Fibroblast of lung (primary cell): ENCODE results near the gene UTP4. TPM values are rescaled to one million over a fixed set of nuclear protein-coding genes. Genes with fewer than 3 reads are reported as not detected.

Experiments
- DNase-seq, 2 donors: peaks; one replicate each; pipeline versions ENCODE4 v3.0.0 to v3.0.0-alpha.2; 2010; ENCODE audit warnings: low read depth in 2 of 2
- H2AFZ ChIP-seq: 2 replicates; pipeline ENCODE4 v1.5.1; 2012; ENCODE audit warnings: low read length, control low read depth, inconsistent platforms
- H3K27ac ChIP-seq: 2 replicates; pipeline ENCODE4 v1.5.1; 2011; ENCODE audit warnings: low read length, control low read depth; ENCODE audit not compliant: insufficient read depth
- H3K27me3 ChIP-seq: 2 replicates; pipeline ENCODE4 v1.5.1; 2011; ENCODE audit warnings: mild to moderate bottlenecking, low read length; ENCODE audit not compliant: control insufficient read depth, insufficient read depth
- H3K36me3 ChIP-seq: 2 replicates; pipeline ENCODE4 v1.5.1; 2011; ENCODE audit warnings: low read length; ENCODE audit not compliant: control insufficient read depth, insufficient read depth
- H3K4me1 ChIP-seq: 2 replicates; pipeline ENCODE4 v1.5.1; 2011; ENCODE audit warnings: low read length; ENCODE audit not compliant: control insufficient read depth, insufficient read depth; ENCODE audit errors: extremely low read depth
- H3K4me2 ChIP-seq: 2 replicates; pipeline ENCODE4 v1.5.1; 2011; ENCODE audit warnings: low read length, control low read depth; ENCODE audit not compliant: insufficient read depth; ENCODE audit errors: extremely low read depth
- H3K4me3 ChIP-seq, 4 experiments: fragments of 200-600 bp in 1 of 4; sonication (generic) in 1 of 4; replicated peaks in 1 of 4; 2 replicates each; pipeline ENCODE4 v1.5.1; 2011 to 2016; ENCODE audit warnings: low read length in 4 of 4, low read depth in 3 of 4, mild to moderate bottlenecking in 3 of 4, control low read depth in 2 of 4, inconsistent platforms in 1 of 4, mixed read lengths in 1 of 4; ENCODE audit not compliant: insufficient read depth in 1 of 4; ENCODE audit errors: control extremely low read depth in 1 of 4
- H3K79me2 ChIP-seq: 2 replicates; pipeline ENCODE4 v1.5.1; 2012; ENCODE audit warnings: mild to moderate bottlenecking, low read length, inconsistent platforms; ENCODE audit not compliant: control insufficient read depth, insufficient read depth
- H3K9ac ChIP-seq: 2 replicates; pipeline ENCODE4 v1.5.1; 2011; ENCODE audit warnings: mild to moderate bottlenecking, low read length, control low read depth; ENCODE audit not compliant: insufficient read depth
- H3K9me3 ChIP-seq: 2 replicates; pipeline ENCODE4 v1.5.1; 2012; ENCODE audit warnings: low read depth, low read length; ENCODE audit not compliant: control insufficient read depth, insufficient read depth
- H4K20me1 ChIP-seq: 2 replicates; pipeline ENCODE4 v1.5.1; 2011; ENCODE audit warnings: low read length; ENCODE audit not compliant: control insufficient read depth, insufficient read depth; ENCODE audit errors: extremely low read depth
- EZH2 ChIP-seq: IDR thresholded peaks from 2 replicates; pipeline ENCODE4 v1.5.1; 2012; ENCODE audit warnings: low read length, control low read depth, mild to moderate bottlenecking; ENCODE audit errors: missing control alignments
- polyA plus RNA-seq, 2 donors: library from polyadenylated mRNA; depleted of rRNA in 1 of 2; stranded (reverse) in 1 of 2; unstranded in 1 of 2; fragments of >200 nt; gene quantifications; 2 replicates each; pipeline ENCODE4 v1.2.1, GENCODE V29; 2011 to 2012; ENCODE audit warnings: missing spikeins in 1 of 2
- total RNA-seq: library from RNA; depleted of rRNA; stranded (reverse); fragments of >200 nt; gene quantifications from 2 replicates; pipeline ENCODE4 v1.2.1, GENCODE V29; 2014
- TF ChIP-seq, protein P1 (sequence below), 2 donors: IDR thresholded peaks in 1 of 2; conservative IDR thresholded peaks in 1 of 2; 1 replicate in 1 of 2; 2 replicates in 1 of 2; pipeline ENCODE4 v1.5.1; 2011 to 2012; ENCODE audit warnings: low read length in 2 of 2, control low read depth in 1 of 2, inconsistent platforms in 1 of 2, low read depth in 1 of 2, mild to moderate bottlenecking in 1 of 2

Gene UTP4
- total and polyA plus RNA-seq, 2 donors (not counting 1 experiment from before 2014, with no cell fraction given): 14.4 to 56.5 TPM

GRCh38 chr16:69118994-69119393 is 13.5 kb upstream of the UTP4 start:
- DNase-seq: no peak
- TF ChIP-seq, protein P1, sequence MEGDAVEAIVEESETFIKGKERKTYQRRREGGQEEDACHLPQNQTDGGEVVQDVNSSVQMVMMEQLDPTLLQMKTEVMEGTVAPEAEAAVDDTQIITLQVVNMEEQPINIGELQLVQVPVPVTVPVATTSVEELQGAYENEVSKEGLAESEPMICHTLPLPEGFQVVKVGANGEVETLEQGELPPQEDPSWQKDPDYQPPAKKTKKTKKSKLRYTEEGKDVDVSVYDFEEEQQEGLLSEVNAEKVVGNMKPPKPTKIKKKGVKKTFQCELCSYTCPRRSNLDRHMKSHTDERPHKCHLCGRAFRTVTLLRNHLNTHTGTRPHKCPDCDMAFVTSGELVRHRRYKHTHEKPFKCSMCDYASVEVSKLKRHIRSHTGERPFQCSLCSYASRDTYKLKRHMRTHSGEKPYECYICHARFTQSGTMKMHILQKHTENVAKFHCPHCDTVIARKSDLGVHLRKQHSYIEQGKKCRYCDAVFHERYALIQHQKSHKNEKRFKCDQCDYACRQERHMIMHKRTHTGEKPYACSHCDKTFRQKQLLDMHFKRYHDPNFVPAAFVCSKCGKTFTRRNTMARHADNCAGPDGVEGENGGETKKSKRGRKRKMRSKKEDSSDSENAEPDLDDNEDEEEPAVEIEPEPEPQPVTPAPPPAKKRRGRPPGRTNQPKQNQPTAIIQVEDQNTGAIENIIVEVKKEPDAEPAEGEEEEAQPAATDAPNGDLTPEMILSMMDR (conservative IDR thresholded peaks at IDR 0.05 in 1 of 2, IDR thresholded peaks at IDR 0.05 in 1 of 2; ENCODE audit: low read depth in 1 of 2, low read length in 2 of 2): no peak
- TF ChIP-seq EZH2: no peak
- no peak overlapping the region for H3K4me3 ChIP-seq
- no peak overlapping the region for H2AFZ ChIP-seq
- no peaks in the 10 kb centered on the region for H4K20me1 ChIP-seq
- no peaks in the 10 kb centered on the region for H3K9me3 ChIP-seq
- H3K36me3 ChIP-seq: peaks cover 13% of the 10 kb centered on the region
- H3K4me2 ChIP-seq: no peak overlapping the region
- no peaks in the 10 kb centered on the region for H3K4me1 ChIP-seq
- no peaks in the 10 kb centered on the region for H3K27me3 ChIP-seq
- H3K27ac ChIP-seq: no peak overlapping the region
- H3K79me2 ChIP-seq: peaks cover 6% of the 10 kb centered on the region
- H3K9ac ChIP-seq: no peak overlapping the region

DNA sequence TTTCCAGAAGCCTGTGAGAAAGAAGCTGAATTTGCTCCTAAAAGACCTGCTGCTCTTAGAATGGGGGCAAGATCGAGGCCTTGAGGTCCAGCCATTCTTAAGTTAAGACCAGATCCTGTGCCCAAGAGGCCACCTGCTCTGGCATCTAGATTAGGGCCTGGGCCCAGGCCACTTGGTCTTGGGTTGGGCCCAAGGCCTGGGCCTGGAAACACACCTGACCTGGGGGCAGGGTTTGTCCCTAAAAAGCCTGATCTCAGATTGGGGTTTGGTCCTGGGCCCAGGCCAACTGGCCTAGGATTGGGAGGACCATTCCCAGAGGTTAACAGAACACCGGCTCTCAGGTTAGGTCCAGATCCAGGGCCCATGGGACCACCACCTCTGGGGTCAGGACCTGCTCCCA is 12.9 kb upstream of the UTP4 start:
- Histone ChIP-seq H2AFZ (no peak overlapping the region), H3K9ac (no peak overlapping the region), H3K36me3 (peaks cover 13% of the 10 kb centered on the region), H3K27ac (no peak overlapping the region), H3K4me1 (no peaks in the 10 kb centered on the region), H3K27me3 (no peaks in the 10 kb centered on the region), H4K20me1 (no peaks in the 10 kb centered on the region), H3K4me2 (no peak overlapping the region), H3K79me2 (peaks cover 6% of the 10 kb centered on the region), H3K9me3 (no peaks in the 10 kb centered on the region), H3K4me3 (no peak overlapping the region)
- no peak for DNase-seq
- TF ChIP-seq, protein P1 (conservative IDR thresholded peaks at IDR 0.05 in 1 of 2, IDR thresholded peaks at IDR 0.05 in 1 of 2; ENCODE audit: low read depth in 1 of 2, low read length in 2 of 2): no peak
- no peak for TF ChIP-seq EZH2

DNA sequence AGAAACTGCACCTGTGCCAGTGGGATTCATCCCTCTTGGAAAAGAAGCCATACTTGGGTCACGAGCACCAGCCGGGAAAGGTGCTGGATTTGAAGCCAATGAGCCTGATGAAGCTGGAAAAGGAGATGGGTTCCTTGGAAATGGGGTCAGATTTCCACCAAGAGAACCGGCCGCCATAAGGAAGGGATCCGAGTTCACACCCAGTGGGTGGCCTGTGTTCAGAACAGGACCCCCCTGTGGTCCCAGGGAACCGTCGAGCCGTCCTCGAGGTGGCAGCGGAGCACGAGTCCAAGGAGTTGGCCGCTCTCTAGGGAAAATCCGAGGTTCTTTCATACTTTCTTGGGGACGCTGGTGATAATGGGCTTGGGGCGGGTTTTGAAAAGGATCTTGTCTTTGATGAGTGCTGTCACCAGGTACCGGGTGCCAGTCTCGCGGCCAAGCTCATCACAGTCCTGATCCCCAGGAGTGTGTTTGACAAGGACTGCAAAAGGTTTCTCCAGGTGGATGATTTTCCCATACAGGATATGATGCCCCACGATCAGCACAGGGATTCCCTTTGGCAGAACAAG is 12.3 kb upstream of the UTP4 start:
- Histone ChIP-seq H3K36me3 (peaks cover 13% of the 10 kb centered on the region), H3K4me1 (no peaks in the 10 kb centered on the region), H3K27me3 (no peaks in the 10 kb centered on the region), H2AFZ (no peak overlapping the region), H4K20me1 (no peaks in the 10 kb centered on the region), H3K27ac (no peak overlapping the region), H3K9ac (no peak overlapping the region), H3K9me3 (no peaks in the 10 kb centered on the region), H3K4me3 (no peak overlapping the region), H3K4me2 (no peak overlapping the region), H3K79me2 (peaks cover 6% of the 10 kb centered on the region)
- no peak for TF ChIP-seq EZH2
- TF ChIP-seq, protein P1 (conservative IDR thresholded peaks at IDR 0.05 in 1 of 2, IDR thresholded peaks at IDR 0.05 in 1 of 2; ENCODE audit: low read depth in 1 of 2, low read length in 2 of 2): no peak
- no peak for DNase-seq
